Brain microvascular endothelial cell (primary cell): ENCODE measurements around the gene ACSF2.

ENCODE experiments used
- DNase-seq: peaks from one replicate; pipeline ENCODE4 v3.0.0-alpha.2; 2020
- H3K27ac ChIP-seq: fragments of 250-450 bp; sonication (Bioruptor Pico); 2 replicates; pipeline ENCODE4 v1.5.1; 2020; ENCODE audit warnings: mild to moderate bottlenecking, moderate library complexity
- H3K27me3 ChIP-seq: fragments of 250-450 bp; sonication (Bioruptor Pico); replicated peaks from 2 replicates; pipeline ENCODE4 v1.5.1; 2020; ENCODE audit warnings: mild to moderate bottlenecking
- H3K36me3 ChIP-seq: fragments of 250-450 bp; sonication (Bioruptor Pico); replicated peaks from 2 replicates; pipeline ENCODE4 v1.5.1; 2020; ENCODE audit warnings: mild to moderate bottlenecking
- H3K4me3 ChIP-seq: 2 replicates; pipeline ENCODE4 v1.5.1; 2011; ENCODE audit warnings: low read depth, mild to moderate bottlenecking, control low read depth, low read length, moderate library complexity
- CTCF ChIP-seq: IDR thresholded peaks from 2 replicates; pipeline ENCODE4 v1.5.1; 2011; ENCODE audit warnings: low read depth, mild to moderate bottlenecking, moderate library complexity, low read length, control low read depth, inconsistent platforms; ENCODE audit errors: missing control alignments
- in situ Hi-C: cut with HindIII; loops from 2 replicates; pipeline ENCODE4 v1.10.0; 2017; ENCODE audit warnings: low sequenced_read_pairs, low pct_ligation_motif_present

The ACSF2 gene

GRCh38 chr17:50513495-50513894, 87.5 kb downstream of the ACSF2 start:
- DNase-seq = no peak
- Histone ChIP-seq H3K36me3 (no peaks in the 10 kb centered on the region), H3K27ac (no peak overlapping the region), H3K4me3 (no peak overlapping the region), H3K27me3 (no peaks in the 10 kb centered on the region)
- in situ Hi-C loops = no loop called here
- no peak for TF ChIP-seq CTCF

DNA sequence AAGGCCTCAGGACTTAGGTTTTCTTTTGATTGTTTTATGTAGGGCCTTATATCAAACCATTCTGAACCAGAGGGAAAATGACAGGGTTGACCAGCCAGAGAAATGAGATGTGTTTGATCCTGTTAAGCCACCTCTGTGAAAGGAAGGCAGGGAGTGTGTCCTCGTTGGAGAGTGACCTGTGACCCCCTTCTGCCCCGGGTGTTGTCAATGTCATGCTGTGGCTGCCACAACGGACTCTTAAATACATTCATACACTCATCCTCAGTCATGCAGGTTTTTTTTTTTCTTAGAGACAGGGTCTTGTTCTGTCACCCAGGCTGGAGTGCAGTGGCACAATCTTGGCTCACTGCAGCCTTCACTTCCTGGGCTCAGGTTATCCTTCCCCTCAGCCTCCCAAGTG, 88.4 kb downstream of the ACSF2 start:
- TF ChIP-seq CTCF = no peak
- in situ Hi-C loops = no loop called here
- DNase-seq = no peak
- no peak overlapping the region for H3K4me3 ChIP-seq
- no peaks in the 10 kb centered on the region for H3K36me3 ChIP-seq
- H3K27me3 ChIP-seq = no peaks in the 10 kb centered on the region
- no peak overlapping the region for H3K27ac ChIP-seq

GRCh38 chr17:50514936-50515702, 89.1 kb downstream of the ACSF2 start:
- Histone ChIP-seq H3K4me3 (no peak overlapping the region), H3K27me3 (no peaks in the 10 kb centered on the region), H3K27ac (no peak overlapping the region), H3K36me3 (no peaks in the 10 kb centered on the region)
- TF ChIP-seq CTCF = no peak
- in situ Hi-C loops = no loop called here
- no peak for DNase-seq

- no peak overlapping the region for H3K27ac ChIP-seq
- in situ Hi-C loops = no loop called here
- DNase-seq = no peak
- H3K4me3 ChIP-seq = no peak overlapping the region
- H3K36me3 ChIP-seq = no peaks in the 10 kb centered on the region
- no peak for TF ChIP-seq CTCF
- no peaks in the 10 kb centered on the region for H3K27me3 ChIP-seq
Measured at GRCh38 chr17:50517011-50517410, 91.0 kb downstream of the ACSF2 start.

DNA sequence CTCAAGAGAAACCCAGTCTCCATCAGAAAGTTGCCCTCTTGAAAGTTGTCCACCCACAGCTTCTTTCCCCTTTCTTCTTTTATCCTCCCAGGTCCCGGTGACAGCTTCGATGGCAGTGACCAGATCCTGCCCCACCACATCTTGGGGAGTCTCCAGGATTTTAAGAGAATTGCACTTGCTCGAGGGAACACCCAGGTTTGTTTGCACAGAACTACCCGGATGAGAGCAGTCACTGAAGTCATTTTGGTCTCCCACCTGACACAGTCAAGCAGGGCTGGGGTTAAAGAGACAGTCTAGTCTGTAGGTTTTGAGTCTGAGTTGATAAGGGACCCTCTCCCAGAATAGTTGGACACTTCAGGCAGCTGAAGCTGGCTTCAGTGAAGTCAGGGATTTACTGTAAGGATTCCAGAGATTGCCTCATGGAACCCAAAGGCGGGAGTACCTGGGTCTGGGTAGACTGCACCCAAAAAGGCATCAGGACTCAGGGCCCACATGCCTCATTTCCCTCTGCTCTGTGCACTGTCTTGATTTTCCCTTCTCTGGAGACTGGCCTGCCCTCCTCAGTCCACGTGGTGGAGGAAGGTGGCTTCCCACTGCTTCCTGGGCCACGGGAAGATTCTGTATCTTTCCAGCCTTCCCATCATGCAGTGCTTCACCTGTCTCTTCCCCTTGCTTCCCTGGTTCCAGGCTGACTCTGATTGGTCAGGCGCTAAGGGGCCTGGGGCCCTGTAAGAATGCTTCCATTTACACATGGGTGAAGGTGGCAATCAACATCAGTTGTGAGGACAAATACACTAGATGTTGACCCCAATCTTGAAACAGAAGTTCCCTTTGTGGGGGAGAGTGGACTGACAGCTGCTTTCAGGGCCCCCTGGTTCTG, 91.7 kb downstream of the ACSF2 start:
- in situ Hi-C loops = no loop called here
- no peak for TF ChIP-seq CTCF
- no peak for DNase-seq
- no peaks in the 10 kb centered on the region for H3K27me3 ChIP-seq
- no peaks in the 10 kb centered on the region for H3K36me3 ChIP-seq
- no peak overlapping the region for H3K4me3 ChIP-seq
- H3K27ac ChIP-seq = no peak overlapping the region
